ENCODE measurements around the gene DENND2A. TPM values are rescaled to one million over a fixed set of nuclear protein-coding genes. Genes with fewer than 3 reads are reported as not detected.
"Not testable (repeated sequence)": the region's sequence is repeated elsewhere in the genome, so short reads cannot be mapped to it uniquely, and the experiment has no call there.

The DENND2A gene
- total RNA-seq, 4 donors from 2014 or later: 25.2 to 83.5 (median 46.5) TPM

- no peaks in the 10 kb centered on the region for H3K36me3 ChIP-seq
- H3K27me3 ChIP-seq: no peaks in the 10 kb centered on the region
- H3K9me3 ChIP-seq: no peaks in the 10 kb centered on the region
- peak overlapping the region; percentile 35 to 82 (median 78) for H3K27ac ChIP-seq
- ATAC-seq: no peak
- no peak for TF ChIP-seq CTCF (IDR thresholded peaks at IDR 0.05)
- no peak for TF ChIP-seq EP300 (IDR thresholded peaks at IDR 0.05)
- no peak for TF ChIP-seq POLR2A (IDR thresholded peaks at IDR 0.05)
- TF ChIP-seq POLR2AphosphoS5 (IDR thresholded peaks at IDR 0.05): no peak
- peaks cover 4 to 85% (median 50%) of the 10 kb centered on the region in 3 donors for H3K4me1 ChIP-seq
- H3K4me3 ChIP-seq: no peak overlapping the region
- 42 to 52% methylated on average over 6 of the region's 6 CpGs for whole genome bisulfite sequencing, 2 donors (ENCODE audit: low coverage in 1 of 2)
Observed at GRCh38 chr7:140631021-140631420, 9.6 kb downstream of the DENND2A start.

- Histone ChIP-seq H3K27ac (peak overlapping the region; percentile 71 to 89 (median 84)), H3K4me1 (peaks cover 4 to 91% (median 35%) of the 10 kb centered on the region in 3 donors), H3K4me3 (no peak overlapping the region), H3K36me3 (no peaks in the 10 kb centered on the region), H3K27me3 (no peaks in the 10 kb centered on the region), H3K9me3 (no peaks in the 10 kb centered on the region)
- TF ChIP-seq POLR2AphosphoS5 (IDR thresholded peaks at IDR 0.05) (peak; percentile 63), CTCF (IDR thresholded peaks at IDR 0.05) (no peak), POLR2A (IDR thresholded peaks at IDR 0.05) (no peak)
- peak; percentile 87 for ATAC-seq
- WGBS, 2 donors (ENCODE audit: low coverage in 1 of 2): 30 to 51% methylated on average over 7 to 14 of the region's 17 CpGs
Observed at GRCh38 chr7:140625908-140626868, 14.4 kb downstream of the DENND2A start.

GRCh38 chr7:140625192-140625558, 15.4 kb downstream of the DENND2A start:
- H3K27me3 ChIP-seq, ATAC-seq, H3K9me3 ChIP-seq, H3K4me3 ChIP-seq, H3K36me3 ChIP-seq: not testable (repeated sequence)
- Histone ChIP-seq H3K27ac (peak overlapping the region in 3 of 4 donors; percentile 82 to 89 (median 87)), H3K4me1 (peaks cover 4 to 91% (median 29%) of the 10 kb centered on the region in 3 donors)
- 85 to 100% methylated on average over 1 to 8 of the region's 10 CpGs for WGBS, 2 donors (ENCODE audit: low coverage in 1 of 2)

- 63 to 70% methylated on average over 8 to 9 of the region's 11 CpGs for WGBS, 2 donors (ENCODE audit: low coverage in 1 of 2)
- no peak overlapping the region for H3K4me3 ChIP-seq
Observed at GRCh38 chr7:140624392-140625191, 16.0 kb downstream of the DENND2A start.

More at GRCh38 chr7:140624392-140625191, 16.0 kb downstream of the DENND2A start:
- no peaks in the 10 kb centered on the region for H3K36me3 ChIP-seq
- ATAC-seq: no peak
- H3K9me3 ChIP-seq: no peaks in the 10 kb centered on the region
- H3K27me3 ChIP-seq: no peaks in the 10 kb centered on the region
- H3K27ac ChIP-seq: peak overlapping the region; percentile 55 to 89 (median 84)
- peaks cover 4 to 97% (median 29%) of the 10 kb centered on the region in 3 donors for H3K4me1 ChIP-seq
- TF ChIP-seq POLR2AphosphoS5 (IDR thresholded peaks at IDR 0.05) (no peak), CTCF (IDR thresholded peaks at IDR 0.05) (no peak), POLR2A (IDR thresholded peaks at IDR 0.05) (no peak), EP300 (IDR thresholded peaks at IDR 0.05) (no peak)

All from gastroesophageal sphincter (tissue), 4 donors.